Keratinocyte (primary cell): ENCODE results near the gene TPCN2. TPM values are rescaled to one million over a fixed set of nuclear protein-coding genes. Genes with fewer than 3 reads are reported as not detected.

Experiments
- DNase-seq: peaks from one replicate; pipeline ENCODE4 v3.0.0-alpha.2; 2011; ENCODE audit warnings: low read depth, missing footprints, low spot score
- FAIRE-seq: peaks from 2 replicates; lab custom pipeline; 2011; peaks lifted over from hg19 to GRCh38; lab: Jason Lieb, UNC
- H2AFZ ChIP-seq: 2 replicates; pipeline ENCODE4 v1.6.0; 2012; ENCODE audit warnings: low read length, control low read depth, inconsistent platforms; ENCODE audit not compliant: control insufficient read depth
- H3K27ac ChIP-seq: 2 replicates; pipeline ENCODE4 v1.5.1; 2011; ENCODE audit warnings: low read length; ENCODE audit not compliant: control insufficient read depth, insufficient read depth
- H3K27me3 ChIP-seq: 3 replicates; pipeline ENCODE4 v1.6.0; 2011; ENCODE audit warnings: low read length; ENCODE audit not compliant: control insufficient read depth, insufficient read depth; ENCODE audit errors: extremely low read depth
- H3K36me3 ChIP-seq, 2 experiments: 2 replicates in 1 of 2; 3 replicates in 1 of 2; pipeline ENCODE4 v1.5.1; 2011; ENCODE audit warnings: low read length in 2 of 2, mild to moderate bottlenecking in 1 of 2; ENCODE audit not compliant: control insufficient read depth in 2 of 2, insufficient read depth in 2 of 2; ENCODE audit errors: extremely low read depth in 1 of 2
- H3K4me1 ChIP-seq: 3 replicates; pipeline ENCODE4 v1.5.1; 2011; ENCODE audit warnings: low read length; ENCODE audit not compliant: control insufficient read depth, insufficient read depth; ENCODE audit errors: extremely low read depth
- H3K4me2 ChIP-seq: 3 replicates; pipeline ENCODE4 v1.6.0; 2011; ENCODE audit warnings: low read depth, low read length; ENCODE audit not compliant: control insufficient read depth, insufficient read depth; ENCODE audit errors: extremely low read depth
- H3K4me3 ChIP-seq, 3 experiments: fragments of 200-600 bp in 1 of 3; sonication (generic) in 1 of 3; 2 replicates in 2 of 3; 3 replicates in 1 of 3; pipeline ENCODE4 v1.5.1; 2011 to 2016; ENCODE audit warnings: low read length in 3 of 3, mild to moderate bottlenecking in 3 of 3, control low read depth in 2 of 3, inconsistent platforms in 1 of 3, low read depth in 1 of 3, mixed read lengths in 1 of 3, mixed run types in 1 of 3, moderate library complexity in 1 of 3; ENCODE audit not compliant: control insufficient read depth in 2 of 3, insufficient read depth in 2 of 3; ENCODE audit errors: extremely low read depth in 1 of 3
- H3K79me2 ChIP-seq: 2 replicates; pipeline ENCODE4 v1.6.0; 2012; ENCODE audit warnings: low read length; ENCODE audit not compliant: control insufficient read depth, insufficient read depth
- H3K9ac ChIP-seq: 3 replicates; pipeline ENCODE4 v1.6.0; 2011; ENCODE audit warnings: low read length; ENCODE audit not compliant: control insufficient read depth, insufficient read depth; ENCODE audit errors: extremely low read depth
- H3K9me1 ChIP-seq: 3 replicates; pipeline ENCODE4 v1.6.0; 2011; ENCODE audit warnings: low read length; ENCODE audit not compliant: control insufficient read depth, insufficient read depth; ENCODE audit errors: extremely low read depth
- H3K9me3 ChIP-seq: 2 replicates; pipeline ENCODE4 v1.5.1; 2012; ENCODE audit warnings: low read depth, low read length; ENCODE audit not compliant: control insufficient read depth
- H4K20me1 ChIP-seq: 3 replicates; pipeline ENCODE4 v1.6.0; 2011; ENCODE audit warnings: low read length; ENCODE audit not compliant: control insufficient read depth, insufficient read depth; ENCODE audit errors: extremely low read depth
- CTCF ChIP-seq, 3 experiments: IDR thresholded peaks in 1 of 3; conservative IDR thresholded peaks in 1 of 3; optimal IDR thresholded peaks in 1 of 3; 2 replicates in 2 of 3; 3 replicates in 1 of 3; pipeline versions ENCODE3 to v1.5.1; 2011; ENCODE audit warnings: low read length in 3 of 3, mild to moderate bottlenecking in 3 of 3, moderate library complexity in 2 of 3, control low read depth in 1 of 3, inconsistent platforms in 1 of 3; ENCODE audit not compliant: insufficient read depth in 2 of 3; ENCODE audit errors: extremely low read depth in 1 of 3
- EZH2 ChIP-seq: IDR thresholded peaks from one replicate; pipeline ENCODE4 v1.6.1; 2012; ENCODE audit warnings: inconsistent platforms, mild to moderate bottlenecking, low read length, moderate library complexity
- dilution Hi-C: fragments of 300-500 bp; cut with MboI; formaldehyde crosslinking; loops from one replicate; pipeline ENCODE4 v1.7.0; 2020; ENCODE audit warnings: low sequenced_read_pairs; ENCODE audit not compliant: extremely low pct_ligation_motif_present
- polyA plus RNA-seq, 5 experiments: library from polyadenylated mRNA; depleted of rRNA in 3 of 5; stranded (reverse) in 3 of 5; stranded (forward) in 1 of 5; unstranded in 1 of 5; fragments of >200 nt; gene quantifications; 1 replicate in 1 of 5; 2 replicates in 3 of 5; 3 replicates in 1 of 5; pipeline versions ENCODE4 v1.2.1 to v1.2.3, GENCODE V29; 2011 to 2012; ENCODE audit warnings: missing spikeins in 2 of 5, low read depth in 1 of 5, low replicate concordance in 1 of 5

The TPCN2 gene
- polyA plus RNA-seq, 1 donor (not counting 4 experiments of a cell fraction or from before 2014, with no cell fraction given) = 7.7 TPM

GRCh38 chr11:69157156-69157821 is 108.6 kb downstream of the TPCN2 start:
- Histone ChIP-seq H3K36me3 (no peaks in the 10 kb centered on the region), H3K27me3 (peaks cover 26% of the 10 kb centered on the region), H3K4me2 (no peak overlapping the region), H2AFZ (no peak overlapping the region), H3K9me3 (no peaks in the 10 kb centered on the region), H3K79me2 (no peaks in the 10 kb centered on the region), H3K9me1 (no peaks in the 10 kb centered on the region), H3K4me1 (no peaks in the 10 kb centered on the region), H3K9ac (no peak overlapping the region), H3K27ac (no peak overlapping the region), H4K20me1 (no peaks in the 10 kb centered on the region), H3K4me3 (no peak overlapping the region)
- TF ChIP-seq EZH2 (no peak), CTCF (optimal IDR thresholded peaks at IDR 0.05 in 1 of 3, IDR thresholded peaks at IDR 0.05 in 1 of 3, conservative IDR thresholded peaks at IDR 0.05 in 1 of 3; ENCODE audit: extremely low read depth in 1 of 3, insufficient read depth in 2 of 3, low read length in 3 of 3) (no peak)
- dilution Hi-C loops = no loop called here
- DNase-seq = no peak
- FAIRE-seq = no peak

- FAIRE-seq (no peak), DNase-seq (no peak)
- Histone ChIP-seq H3K4me1 (no peaks in the 10 kb centered on the region), H3K4me3 (no peak overlapping the region), H2AFZ (no peak overlapping the region), H3K9ac (no peak overlapping the region), H3K79me2 (no peaks in the 10 kb centered on the region), H3K36me3 (no peaks in the 10 kb centered on the region), H3K27me3 (peaks cover 26% of the 10 kb centered on the region), H4K20me1 (no peaks in the 10 kb centered on the region), H3K4me2 (no peak overlapping the region), H3K9me1 (no peaks in the 10 kb centered on the region), H3K9me3 (no peaks in the 10 kb centered on the region), H3K27ac (no peak overlapping the region)
- dilution Hi-C loops = no loop called here
- no peak for TF ChIP-seq CTCF (optimal IDR thresholded peaks at IDR 0.05 in 1 of 3, IDR thresholded peaks at IDR 0.05 in 1 of 3, conservative IDR thresholded peaks at IDR 0.05 in 1 of 3; ENCODE audit: extremely low read depth in 1 of 3, insufficient read depth in 2 of 3, low read length in 3 of 3)
- no peak for TF ChIP-seq EZH2
These were observed 109.1 kb downstream of the TPCN2 start for GRCh38 chr11:69157822-69158231.
